Measurements from ENCODE around the gene STRIP1. TPM values are rescaled to one million over a fixed set of nuclear protein-coding genes. Genes with fewer than 3 reads are reported as not detected.

Gene STRIP1
- total and polyA plus RNA-seq, 2 donors (not counting 1 experiment from before 2014, with no cell fraction given) = 17.2 to 43.8 TPM

DNA sequence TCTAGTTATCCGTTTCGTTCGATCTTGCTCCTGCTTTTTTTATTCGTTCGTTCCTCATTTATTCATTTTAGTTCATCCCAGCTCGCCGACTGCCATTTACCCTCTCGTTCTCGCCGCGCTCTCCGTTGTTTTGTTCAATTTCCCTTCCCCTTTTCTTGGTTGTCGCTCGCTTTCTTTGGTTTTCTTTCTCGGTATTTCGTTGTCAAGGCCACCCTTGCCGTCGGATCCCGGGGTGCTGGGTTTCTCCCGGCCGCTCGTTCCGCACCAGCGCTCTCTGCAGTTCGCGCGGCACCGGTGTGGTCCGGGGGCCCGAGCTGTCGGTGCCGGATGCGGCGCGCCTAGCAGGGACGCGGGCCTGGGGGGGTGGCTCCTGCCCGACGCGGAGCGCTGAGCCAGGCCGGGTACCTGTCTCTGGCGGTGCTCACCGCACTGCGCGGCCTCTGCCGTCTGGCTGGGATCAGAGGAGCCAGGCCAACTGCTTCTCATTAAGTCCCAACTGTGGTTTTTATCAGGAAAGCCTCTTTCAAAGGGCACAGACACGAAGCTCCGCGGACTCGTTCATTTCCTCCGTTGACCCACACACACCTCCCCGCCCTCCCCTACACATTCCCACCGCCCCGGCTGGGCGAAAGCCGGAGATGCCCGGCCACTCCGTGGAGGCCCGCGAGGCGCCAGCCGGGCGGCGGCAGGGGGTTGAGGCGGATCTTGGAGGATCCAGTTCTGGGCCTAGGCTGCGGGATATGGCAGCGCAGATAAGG is 34.4 kb downstream of the STRIP1 start:
- no peaks in the 10 kb centered on the region for H4K20me1 ChIP-seq (ENCODE audit: control insufficient read depth, extremely low read depth, insufficient read depth, low read length)
- no peak overlapping the region for H3K9ac ChIP-seq (ENCODE audit: insufficient read depth, low read length)
- H2AFZ ChIP-seq (ENCODE audit: low read length) = no peak overlapping the region
- no peaks in the 10 kb centered on the region for H3K79me2 ChIP-seq (ENCODE audit: control insufficient read depth, insufficient read depth, low read length)
- no peaks in the 10 kb centered on the region for H3K9me3 ChIP-seq (ENCODE audit: control insufficient read depth, insufficient read depth, low read depth, low read length)
- no peak for DNase-seq (ENCODE audit: low read depth in 2 of 2)
- H3K27me3 ChIP-seq (ENCODE audit: control insufficient read depth, insufficient read depth, low read length) = peaks cover 70% of the 10 kb centered on the region
- no peak overlapping the region for H3K4me2 ChIP-seq (ENCODE audit: extremely low read depth, insufficient read depth, low read length)
- no peak overlapping the region for H3K4me3 ChIP-seq (replicated peaks in 1 of 4; ENCODE audit: control extremely low read depth in 1 of 4, insufficient read depth in 1 of 4, low read depth in 3 of 4, low read length in 4 of 4)
- no peak overlapping the region for H3K27ac ChIP-seq (ENCODE audit: insufficient read depth, low read length)
- peak; percentile 69 for TF ChIP-seq EZH2 (IDR thresholded peaks at IDR 0.05; ENCODE audit: low read length, missing control alignments)
- TF ChIP-seq, protein P1, sequence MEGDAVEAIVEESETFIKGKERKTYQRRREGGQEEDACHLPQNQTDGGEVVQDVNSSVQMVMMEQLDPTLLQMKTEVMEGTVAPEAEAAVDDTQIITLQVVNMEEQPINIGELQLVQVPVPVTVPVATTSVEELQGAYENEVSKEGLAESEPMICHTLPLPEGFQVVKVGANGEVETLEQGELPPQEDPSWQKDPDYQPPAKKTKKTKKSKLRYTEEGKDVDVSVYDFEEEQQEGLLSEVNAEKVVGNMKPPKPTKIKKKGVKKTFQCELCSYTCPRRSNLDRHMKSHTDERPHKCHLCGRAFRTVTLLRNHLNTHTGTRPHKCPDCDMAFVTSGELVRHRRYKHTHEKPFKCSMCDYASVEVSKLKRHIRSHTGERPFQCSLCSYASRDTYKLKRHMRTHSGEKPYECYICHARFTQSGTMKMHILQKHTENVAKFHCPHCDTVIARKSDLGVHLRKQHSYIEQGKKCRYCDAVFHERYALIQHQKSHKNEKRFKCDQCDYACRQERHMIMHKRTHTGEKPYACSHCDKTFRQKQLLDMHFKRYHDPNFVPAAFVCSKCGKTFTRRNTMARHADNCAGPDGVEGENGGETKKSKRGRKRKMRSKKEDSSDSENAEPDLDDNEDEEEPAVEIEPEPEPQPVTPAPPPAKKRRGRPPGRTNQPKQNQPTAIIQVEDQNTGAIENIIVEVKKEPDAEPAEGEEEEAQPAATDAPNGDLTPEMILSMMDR (conservative IDR thresholded peaks at IDR 0.05 in 1 of 2, IDR thresholded peaks at IDR 0.05 in 1 of 2; ENCODE audit: low read depth in 1 of 2, low read length in 2 of 2) = no peak
- no peaks in the 10 kb centered on the region for H3K4me1 ChIP-seq (ENCODE audit: control insufficient read depth, extremely low read depth, insufficient read depth, low read length)
- no peaks in the 10 kb centered on the region for H3K36me3 ChIP-seq (ENCODE audit: control insufficient read depth, insufficient read depth, low read length)

DNA sequence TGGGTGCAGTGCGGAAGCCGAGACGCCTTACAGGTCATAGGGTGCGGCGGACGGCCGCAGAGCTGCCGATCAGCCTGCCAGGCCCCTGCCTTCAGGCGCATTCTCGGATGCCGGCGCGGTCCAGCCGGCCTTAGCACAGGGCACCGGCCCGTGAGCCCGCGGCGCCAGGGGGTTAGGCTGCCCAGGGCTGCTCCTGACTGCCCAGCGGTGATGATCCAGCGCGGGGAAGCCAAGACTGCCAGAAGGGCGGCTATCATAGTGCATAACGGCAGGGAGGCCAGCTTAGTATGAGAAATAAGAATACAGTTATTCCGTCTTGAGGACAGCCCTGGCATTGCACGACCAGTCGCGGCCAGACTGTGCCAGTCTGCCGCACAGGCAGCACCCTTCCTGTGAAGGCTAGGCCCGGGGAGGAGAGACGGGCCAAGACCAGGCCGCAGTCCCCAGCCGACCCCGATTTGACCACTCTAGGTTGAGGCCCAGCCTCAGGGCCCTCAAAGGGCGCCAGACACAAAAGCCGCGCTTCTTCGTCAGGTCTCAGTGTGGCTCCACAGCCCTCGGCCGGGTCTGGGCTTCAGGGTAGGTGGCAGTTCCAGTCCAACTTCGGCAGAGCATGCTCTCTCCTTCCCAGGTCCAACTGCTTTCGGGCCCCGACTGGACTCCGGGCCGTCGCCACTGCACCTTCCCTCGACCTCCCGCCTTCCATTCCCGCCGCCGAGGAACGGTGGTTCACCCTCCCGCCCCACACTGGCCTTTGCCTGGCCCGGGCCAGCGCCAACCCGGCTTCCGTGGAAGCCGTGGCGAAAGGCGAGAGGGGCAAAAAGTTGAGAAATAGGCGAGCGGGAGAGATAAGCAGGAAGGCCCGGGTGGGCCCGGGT is 35.2 kb downstream of the STRIP1 start:
- Histone ChIP-seq H3K36me3 (ENCODE audit: control insufficient read depth, insufficient read depth, low read length) (no peaks in the 10 kb centered on the region), H3K9ac (ENCODE audit: insufficient read depth, low read length) (no peak overlapping the region), H4K20me1 (ENCODE audit: control insufficient read depth, extremely low read depth, insufficient read depth, low read length) (no peaks in the 10 kb centered on the region), H3K4me2 (ENCODE audit: extremely low read depth, insufficient read depth, low read length) (no peak overlapping the region), H3K27ac (ENCODE audit: insufficient read depth, low read length) (no peak overlapping the region), H3K79me2 (ENCODE audit: control insufficient read depth, insufficient read depth, low read length) (no peaks in the 10 kb centered on the region), H3K4me3 (replicated peaks in 1 of 4; ENCODE audit: control extremely low read depth in 1 of 4, insufficient read depth in 1 of 4, low read depth in 3 of 4, low read length in 4 of 4) (no peak overlapping the region), H3K27me3 (ENCODE audit: control insufficient read depth, insufficient read depth, low read length) (peaks cover 70% of the 10 kb centered on the region), H3K9me3 (ENCODE audit: control insufficient read depth, insufficient read depth, low read depth, low read length) (no peaks in the 10 kb centered on the region), H3K4me1 (ENCODE audit: control insufficient read depth, extremely low read depth, insufficient read depth, low read length) (no peaks in the 10 kb centered on the region), H2AFZ (ENCODE audit: low read length) (no peak overlapping the region)
- TF ChIP-seq EZH2 (IDR thresholded peaks at IDR 0.05; ENCODE audit: low read length, missing control alignments) = peak; percentile 96
- TF ChIP-seq, protein P1 (conservative IDR thresholded peaks at IDR 0.05 in 1 of 2, IDR thresholded peaks at IDR 0.05 in 1 of 2; ENCODE audit: low read depth in 1 of 2, low read length in 2 of 2) = no peak
- no peak for DNase-seq (ENCODE audit: low read depth in 2 of 2)

DNA sequence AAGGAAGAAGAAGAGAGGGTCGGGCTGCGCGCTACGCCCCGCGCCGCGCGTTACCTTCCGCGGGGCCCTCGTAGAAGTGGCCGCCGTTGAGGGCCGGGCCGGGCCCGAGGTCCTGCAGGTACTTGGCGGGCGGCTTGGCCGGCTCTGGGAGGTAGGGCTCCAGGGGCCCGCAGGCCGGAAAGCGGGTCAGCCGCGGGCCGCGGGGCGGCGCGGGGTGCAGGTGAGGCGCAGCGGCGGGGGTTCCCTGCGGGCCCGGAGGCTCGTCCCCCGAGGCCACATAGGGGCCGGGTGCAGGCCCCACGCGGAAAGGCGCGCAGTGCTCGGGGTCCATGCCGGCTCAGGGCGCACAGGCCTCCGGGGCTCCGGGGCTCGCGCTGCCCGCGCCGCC is 35.9 kb downstream of the STRIP1 start:
- Histone ChIP-seq H2AFZ (ENCODE audit: low read length) (no peak overlapping the region), H3K4me1 (ENCODE audit: control insufficient read depth, extremely low read depth, insufficient read depth, low read length) (no peaks in the 10 kb centered on the region)

More for the DNA sequence above, 35.9 kb downstream of the STRIP1 start:
- H3K27ac ChIP-seq (ENCODE audit: insufficient read depth, low read length) = no peak overlapping the region
- no peak for DNase-seq (ENCODE audit: low read depth in 2 of 2)
- TF ChIP-seq EZH2 (IDR thresholded peaks at IDR 0.05; ENCODE audit: low read length, missing control alignments) = no peak
- TF ChIP-seq, protein P1 (conservative IDR thresholded peaks at IDR 0.05 in 1 of 2, IDR thresholded peaks at IDR 0.05 in 1 of 2; ENCODE audit: low read depth in 1 of 2, low read length in 2 of 2) = no peak
- H3K9me3 ChIP-seq (ENCODE audit: control insufficient read depth, insufficient read depth, low read depth, low read length) = no peaks in the 10 kb centered on the region
- no peak overlapping the region for H3K4me2 ChIP-seq (ENCODE audit: extremely low read depth, insufficient read depth, low read length)
- H3K4me3 ChIP-seq (replicated peaks in 1 of 4; ENCODE audit: control extremely low read depth in 1 of 4, insufficient read depth in 1 of 4, low read depth in 3 of 4, low read length in 4 of 4) = no peak overlapping the region
- no peaks in the 10 kb centered on the region for H4K20me1 ChIP-seq (ENCODE audit: control insufficient read depth, extremely low read depth, insufficient read depth, low read length)
- no peak overlapping the region for H3K9ac ChIP-seq (ENCODE audit: insufficient read depth, low read length)
- no peaks in the 10 kb centered on the region for H3K36me3 ChIP-seq (ENCODE audit: control insufficient read depth, insufficient read depth, low read length)
- H3K27me3 ChIP-seq (ENCODE audit: control insufficient read depth, insufficient read depth, low read length) = peaks cover 70% of the 10 kb centered on the region
- no peaks in the 10 kb centered on the region for H3K79me2 ChIP-seq (ENCODE audit: control insufficient read depth, insufficient read depth, low read length)

All from fibroblast of lung (primary cell).